GM10266 (cell line): ENCODE data around the gene OVAAL.
"Not testable (repeated sequence)": the region's sequence is repeated elsewhere in the genome, so short reads cannot be mapped to it uniquely, and the experiment has no call there.

ENCODE experiments used
- DNase-seq: peaks from one replicate; pipeline ENCODE4 v3.0.0; 2012; ENCODE audit errors: extremely low spot score
- CTCF ChIP-seq: IDR thresholded peaks from 2 replicates; pipeline ENCODE4 v1.5.1; 2012; ENCODE audit warnings: mild to moderate bottlenecking, low read depth; ENCODE audit not compliant: control insufficient read depth, insufficient read depth; ENCODE audit errors: missing control alignments

The OVAAL gene

GRCh38 chr1:180540697-180541594 lies 17.8 kb upstream of the OVAAL start:
- DNase-seq = no peak
- TF ChIP-seq CTCF = no peak

- TF ChIP-seq CTCF = no peak
- DNase-seq = no peak
Measured at GRCh38 chr1:180542113-180542837, 16.5 kb upstream of the OVAAL start.

GRCh38 chr1:180542838-180543145 lies 16.0 kb upstream of the OVAAL start:
- TF ChIP-seq CTCF = no peak
- no peak for DNase-seq

GRCh38 chr1:180544050-180544449 lies 14.7 kb upstream of the OVAAL start:
- no peak for TF ChIP-seq CTCF
- DNase-seq = no peak

GRCh38 chr1:180545991-180546390 lies 12.8 kb upstream of the OVAAL start:
- no peak for DNase-seq
- TF ChIP-seq CTCF = no peak

- TF ChIP-seq CTCF = no peak
- DNase-seq = no peak
Measured at GRCh38 chr1:180548686-180549317, 10.0 kb upstream of the OVAAL start.

GRCh38 chr1:180549770-180550169 lies 9.0 kb upstream of the OVAAL start:
- DNase-seq = not testable (repeated sequence)
